HepG2 (cell line): ENCODE data around the gene ELP1. TPM values are rescaled to one million over a fixed set of nuclear protein-coding genes. Genes with fewer than 3 reads are reported as not detected.
A peak's percentile ranks its signal among the peaks of the same experiment; 100 is the strongest.

Source experiments
- ATF1 ChIP-seq: IDR thresholded peaks from 2 replicates; pipeline ENCODE4 v1.6.1; 2016; ENCODE audit warnings: mild to moderate bottlenecking, control low read depth
- CBX1 ChIP-seq: IDR thresholded peaks from one replicate; pipeline ENCODE4 v1.6.1; 2016; ENCODE audit warnings: antibody characterized with exemption, low read depth
- FOXA3 ChIP-seq: IDR thresholded peaks from 2 replicates; pipeline ENCODE4 v1.6.1; 2016; ENCODE audit warnings: missing genetic modification reagents, missing compliant biosample characterization
- KMT2B ChIP-seq: IDR thresholded peaks from 2 replicates; pipeline ENCODE4 v1.6.1; 2016; ENCODE audit warnings: missing genetic modification reagents, missing compliant biosample characterization
- MBNL3 ChIP-seq: fragments of 250-450 bp; sonication (Bioruptor Pico); conservative IDR thresholded peaks from 2 replicates; pipeline ENCODE4 v1.8.0; 2022; ENCODE audit warnings: mild to moderate bottlenecking, inconsistent platforms
- MTF2 ChIP-seq: sonication (generic); formaldehyde crosslinking; IDR thresholded peaks from 2 replicates; pipeline ENCODE4 v1.5.0; 2020; ENCODE audit warnings: missing genetic modification reagents, borderline replicate concordance
- NFIB ChIP-seq: sonication (generic); formaldehyde crosslinking; IDR thresholded peaks from 2 replicates; pipeline ENCODE4 v1.9.0; 2021; ENCODE audit warnings: missing genetic modification reagents, mild to moderate bottlenecking, borderline replicate concordance
- SRY ChIP-seq: sonication (generic); formaldehyde crosslinking; IDR thresholded peaks from 2 replicates; pipeline ENCODE4 v1.8.0; 2022; ENCODE audit warnings: mild to moderate bottlenecking, missing genetic modification reagents
- TAF15 ChIP-seq: fragments of 200-400 bp; formaldehyde crosslinking; IDR thresholded peaks from one replicate; pipeline ENCODE4 v1.6.1; 2018; ENCODE audit warnings: mild to moderate bottlenecking, low read depth, low read length; ENCODE audit not compliant: poor library complexity, severe bottlenecking
- TARDBP ChIP-seq: sonication (generic); formaldehyde crosslinking; IDR thresholded peaks from 2 replicates; pipeline ENCODE4 v1.8.0; 2022; ENCODE audit warnings: mild to moderate bottlenecking, missing genetic modification reagents
- THRA ChIP-seq: sonication (generic); formaldehyde crosslinking; IDR thresholded peaks from 2 replicates; pipeline ENCODE4 v1.4.0; 2020; ENCODE audit warnings: missing genetic modification reagents, borderline replicate concordance
- TOPORS ChIP-seq: sonication (generic); formaldehyde crosslinking; IDR thresholded peaks from 2 replicates; pipeline ENCODE4 v1.8.0; 2023; ENCODE audit warnings: mild to moderate bottlenecking, missing genetic modification reagents
- ZBTB46 ChIP-seq: sonication (generic); formaldehyde crosslinking; IDR thresholded peaks from 2 replicates; pipeline ENCODE4 v1.4.0; 2020; ENCODE audit warnings: mild to moderate bottlenecking, missing genetic modification reagents, borderline replicate concordance
- ZEB1 ChIP-seq: IDR thresholded peaks from 2 replicates; pipeline ENCODE4 v1.6.1; 2012; ENCODE audit warnings: mild to moderate bottlenecking, low read depth, inconsistent platforms; ENCODE audit not compliant: insufficient replicate concordance
- ZFP36L2 ChIP-seq: sonication (generic); formaldehyde crosslinking; IDR thresholded peaks from 2 replicates; pipeline ENCODE4 v1.4.0; 2020; ENCODE audit warnings: missing genetic modification reagents
- ZNF20 ChIP-seq: sonication (generic); formaldehyde crosslinking; IDR thresholded peaks from 2 replicates; pipeline ENCODE4 v1.4.0; 2020; ENCODE audit warnings: mild to moderate bottlenecking, moderate library complexity, missing genetic modification reagents
- ZNF329 ChIP-seq: sonication (generic); formaldehyde crosslinking; IDR thresholded peaks from 2 replicates; pipeline ENCODE4 v1.9.0; 2021; ENCODE audit warnings: low read depth, mild to moderate bottlenecking, missing genetic modification reagents
- ZNF383 ChIP-seq: sonication (generic); formaldehyde crosslinking; IDR thresholded peaks from 2 replicates; pipeline ENCODE4 v1.4.0; 2020; ENCODE audit warnings: missing genetic modification reagents, mild to moderate bottlenecking, borderline replicate concordance
- ZNF44 ChIP-seq: sonication (generic); formaldehyde crosslinking; IDR thresholded peaks from 2 replicates; pipeline ENCODE4 v1.5.1; 2020; ENCODE audit warnings: mild to moderate bottlenecking, missing genetic modification reagents
- ZNF513 ChIP-seq: sonication (generic); formaldehyde crosslinking; conservative IDR thresholded peaks from 2 replicates; pipeline ENCODE4 v1.5.0; 2020; ENCODE audit warnings: missing genetic modification reagents
- ZNF552 ChIP-seq: sonication (generic); formaldehyde crosslinking; IDR thresholded peaks from 2 replicates; pipeline ENCODE4 v1.9.0; 2022; ENCODE audit warnings: missing genetic modification reagents, mild to moderate bottlenecking, borderline replicate concordance
- ZNF569 ChIP-seq: sonication (generic); formaldehyde crosslinking; IDR thresholded peaks from 2 replicates; pipeline ENCODE4 v1.5.0; 2020; ENCODE audit warnings: mild to moderate bottlenecking, missing genetic modification reagents, moderate library complexity, borderline replicate concordance
- ZNF660 ChIP-seq: sonication (generic); formaldehyde crosslinking; IDR thresholded peaks from 2 replicates; pipeline ENCODE4 v1.5.1; 2020; ENCODE audit warnings: mild to moderate bottlenecking, low read depth, missing genetic modification reagents, borderline replicate concordance
- ZNF768 ChIP-seq: sonication (generic); formaldehyde crosslinking; IDR thresholded peaks from 2 replicates; pipeline ENCODE4 v1.4.0; 2020; ENCODE audit warnings: missing genetic modification reagents
- ZNF788 ChIP-seq: sonication (generic); formaldehyde crosslinking; IDR thresholded peaks from 2 replicates; pipeline ENCODE4 v1.5.0; 2020; ENCODE audit warnings: mild to moderate bottlenecking, missing genetic modification reagents, borderline replicate concordance
- ZNF839 ChIP-seq: sonication (generic); formaldehyde crosslinking; IDR thresholded peaks from 2 replicates; pipeline ENCODE4 v1.4.0; 2020; ENCODE audit warnings: missing genetic modification reagents, mild to moderate bottlenecking, borderline replicate concordance
- polyA plus RNA-seq, 8 experiments: library from polyadenylated mRNA; depleted of rRNA in 3 of 8; stranded (reverse) in 7 of 8; unstranded in 1 of 8; fragments of >200 nt; fragmentation: Illumina TruSeq in 4 of 8; extraction: Trizol in 4 of 8; gene quantifications; 2 replicates each; pipeline versions ENCODE4 v1.2.1 to v1.2.3, GENCODE V29; 2011 to 2016; ENCODE audit warnings: low read depth in 4 of 8, missing spikeins in 1 of 8, mixed read lengths in 1 of 8; ENCODE audit not compliant: insufficient read depth in 1 of 8
- total RNA-seq, 5 experiments: library from RNA; depleted of rRNA; stranded (reverse); fragments of >200 nt; fragmentation: Illumina TruSeq; extraction: Trizol; gene quantifications; 2 replicates each; pipeline ENCODE4 v1.2.3, GENCODE V29; 2016; ENCODE audit warnings: low read depth in 1 of 5
- TF ChIP-seq, protein P1 (sequence below): sonication (generic); formaldehyde crosslinking; IDR thresholded peaks from 2 replicates; pipeline ENCODE4 v1.5.0; 2020; ENCODE audit warnings: missing genetic modification reagents

ELP1 gene
- total and polyA plus RNA-seq, 2 of the 13 experiments (the other 11 are each of a cell fraction or from before 2014, with no cell fraction given): 157 to 275 TPM

DNA sequence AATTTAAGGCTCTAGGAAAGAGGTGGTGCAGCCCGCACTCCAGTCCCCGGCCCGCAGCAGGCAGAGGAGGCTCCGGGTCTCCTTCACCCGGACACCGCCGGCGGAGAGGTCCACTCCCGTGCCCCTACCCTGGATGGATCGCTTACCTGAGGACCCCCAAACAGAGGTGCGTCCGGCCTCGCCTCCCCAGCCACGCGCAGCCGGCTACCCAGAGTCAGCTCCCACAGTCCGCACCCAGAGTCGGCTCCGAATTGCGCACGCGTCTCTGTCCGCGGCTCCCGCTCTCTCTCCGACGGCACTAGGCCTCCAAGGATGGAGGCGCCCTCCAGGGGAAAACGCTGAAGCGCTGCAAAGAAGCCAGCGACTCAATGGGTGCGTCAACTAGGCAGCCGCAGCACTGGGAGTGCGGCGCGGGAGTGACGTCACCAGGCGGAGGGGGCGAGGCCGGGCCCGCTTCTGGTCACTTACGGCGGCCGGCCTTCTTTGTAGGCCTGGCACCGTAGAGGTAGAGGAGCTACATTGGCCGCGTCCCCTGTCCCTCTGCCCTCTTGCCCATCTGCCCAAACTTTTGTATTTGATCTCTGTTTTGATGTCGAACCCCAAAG, at the start of gene ELP1 (continued):
- TF ChIP-seq ZNF552 (CRISPR knock-in tag) (no peak), ZNF383 (no peak), NFIB (CRISPR knock-in tag) (no peak), THRA (CRISPR knock-in tag) (0 out of 2 replicates have a peak, but pooled peaks have one; percentile 16), ZNF839 (CRISPR knock-in tag) (no peak), ZBTB46 (CRISPR knock-in tag) (peak; percentile 77; the same call in 1 of the 2 replicates), TAF15 (no peak), ATF1 (CRISPR knock-in tag) (peak; percentile 96), KMT2B (CRISPR knock-in tag) (peak; percentile 90), ZNF660 (CRISPR knock-in tag) (no peak), MTF2 (CRISPR knock-in tag) (no peak), ZEB1 (no peak), ZNF788 (CRISPR knock-in tag) (no peak), ZNF768 (CRISPR knock-in tag) (no peak; the same call in 1 of the 2 replicates), TARDBP (CRISPR knock-in tag) (0 out of 2 replicates have a peak, but pooled peaks have one; percentile 22), ZNF44 (CRISPR knock-in tag) (no peak), ZNF569 (no peak), TOPORS (no peak), ZNF513 (CRISPR knock-in tag) (0 out of 2 replicates have a peak, but pooled peaks have one; percentile 56), SRY (no peak), FOXA3 (CRISPR knock-in tag) (peak; percentile 51), ZNF329 (CRISPR knock-in tag) (no peak), ZFP36L2 (CRISPR knock-in tag) (no peak), CBX1 (peak; percentile 49), ZNF20 (CRISPR knock-in tag) (no peak), MBNL3 (CRISPR knock-in tag) (no peak)
- TF ChIP-seq, protein P1, sequence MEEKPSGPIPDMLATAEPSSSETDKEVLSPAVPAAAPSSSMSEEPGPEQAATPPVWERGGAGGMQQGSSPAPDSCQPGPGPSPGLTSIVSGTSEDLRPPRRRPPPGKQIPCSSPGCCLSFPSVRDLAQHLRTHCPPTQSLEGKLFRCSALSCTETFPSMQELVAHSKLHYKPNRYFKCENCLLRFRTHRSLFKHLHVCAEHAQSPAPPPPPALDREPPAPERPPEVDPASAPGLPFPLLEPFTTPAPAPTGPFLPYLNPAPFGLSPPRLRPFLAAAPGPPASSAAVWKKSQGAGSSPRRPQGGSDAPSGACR (CRISPR knock-in tag): no peak
